K562 (cell line): ENCODE data around the gene TIMP2. TPM values are rescaled to one million over a fixed set of nuclear protein-coding genes. Genes with fewer than 3 reads are reported as not detected.

Experiments
- MTA1 ChIP-seq: fragments of 450-650 bp; IDR thresholded peaks from 2 replicates; pipeline ENCODE4 v1.6.1; 2017; ENCODE audit warnings: borderline replicate concordance
- NFRKB ChIP-seq: fragments of 450-650 bp; IDR thresholded peaks from 2 replicates; pipeline ENCODE4 v1.6.1; 2016; ENCODE audit warnings: low read depth
- ZNF431 ChIP-seq: sonication (generic); formaldehyde crosslinking; IDR thresholded peaks from 2 replicates; pipeline ENCODE4 v1.8.0; 2022; ENCODE audit warnings: mild to moderate bottlenecking, missing genetic modification reagents
- ZNF583 ChIP-seq: fragments of 250-450 bp; sonication (Bioruptor Pico); IDR thresholded peaks from 2 replicates; pipeline ENCODE4 v1.4.0; 2020
- ZNF696 ChIP-seq: fragments of 250-450 bp; sonication (Bioruptor Pico); conservative IDR thresholded peaks from 2 replicates; pipeline ENCODE4 v1.4.0; 2020; ENCODE audit warnings: mild to moderate bottlenecking, moderate library complexity
- polyA plus RNA-seq, 8 experiments: library from polyadenylated mRNA; depleted of rRNA in 4 of 8; stranded (reverse) in 5 of 8; unstranded in 3 of 8; fragments of >200 nt; fragmentation: Nextera tagmentation in 2 of 8; fragmentation: Illumina TruSeq in 1 of 8; extraction: Ambion mirVana in 2 of 8; extraction: Trizol in 1 of 8; gene quantifications; 2 replicates each; pipeline versions ENCODE4 v1.2.1 to v1.2.3, GENCODE V29; 2011 to 2014; ENCODE audit warnings: inconsistent platforms in 1 of 8, missing spikeins in 1 of 8
- total RNA-seq, 7 experiments: library from RNA; depleted of rRNA in 6 of 7; stranded (reverse); fragments of >200 nt in 6 of 7; fragmentation: Illumina TruSeq in 2 of 7; extraction: Trizol in 2 of 7; gene quantifications; 2 replicates each; pipeline versions ENCODE4 v1.2.1 to v1.2.3, GENCODE V29; 2011 to 2021; ENCODE audit warnings: low replicate concordance in 1 of 7
- TF ChIP-seq, protein P1 (sequence below), 2 experiments: fragments of 450-650 bp; formaldehyde crosslinking in 1 of 2; IDR thresholded peaks; 2 replicates each; pipeline versions ENCODE4 v1.4.0 to v1.6.1; 2014 to 2020; ENCODE audit warnings: mild to moderate bottlenecking in 2 of 2, borderline replicate concordance in 1 of 2, low read depth in 1 of 2
- TF ChIP-seq, protein P2 (sequence below): sonication (generic); formaldehyde crosslinking; IDR thresholded peaks from 2 replicates; pipeline ENCODE4 v1.8.1; 2023; ENCODE audit warnings: mild to moderate bottlenecking, missing genetic modification reagents

TIMP2 gene
- total and polyA plus RNA-seq, 9 of the 15 experiments (the other 6 are each of a cell fraction or from before 2014, with no cell fraction given), result 0.55 TPM; not detected in 8

DNA sequence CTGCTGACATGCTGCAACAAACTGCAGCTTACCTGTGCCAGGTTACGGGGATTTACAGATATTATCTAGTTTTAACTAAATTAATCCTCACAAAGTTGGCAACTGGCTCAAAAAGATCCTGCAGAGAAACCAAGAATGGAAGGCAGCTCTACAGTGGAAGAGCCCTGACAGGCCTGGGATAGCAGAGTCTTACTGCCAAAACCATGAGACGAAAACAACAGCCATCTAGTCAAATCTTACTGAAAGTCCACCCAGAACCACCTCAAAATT lies 92.7 kb downstream of the TIMP2 start (continued):
- TF ChIP-seq, protein P1, sequence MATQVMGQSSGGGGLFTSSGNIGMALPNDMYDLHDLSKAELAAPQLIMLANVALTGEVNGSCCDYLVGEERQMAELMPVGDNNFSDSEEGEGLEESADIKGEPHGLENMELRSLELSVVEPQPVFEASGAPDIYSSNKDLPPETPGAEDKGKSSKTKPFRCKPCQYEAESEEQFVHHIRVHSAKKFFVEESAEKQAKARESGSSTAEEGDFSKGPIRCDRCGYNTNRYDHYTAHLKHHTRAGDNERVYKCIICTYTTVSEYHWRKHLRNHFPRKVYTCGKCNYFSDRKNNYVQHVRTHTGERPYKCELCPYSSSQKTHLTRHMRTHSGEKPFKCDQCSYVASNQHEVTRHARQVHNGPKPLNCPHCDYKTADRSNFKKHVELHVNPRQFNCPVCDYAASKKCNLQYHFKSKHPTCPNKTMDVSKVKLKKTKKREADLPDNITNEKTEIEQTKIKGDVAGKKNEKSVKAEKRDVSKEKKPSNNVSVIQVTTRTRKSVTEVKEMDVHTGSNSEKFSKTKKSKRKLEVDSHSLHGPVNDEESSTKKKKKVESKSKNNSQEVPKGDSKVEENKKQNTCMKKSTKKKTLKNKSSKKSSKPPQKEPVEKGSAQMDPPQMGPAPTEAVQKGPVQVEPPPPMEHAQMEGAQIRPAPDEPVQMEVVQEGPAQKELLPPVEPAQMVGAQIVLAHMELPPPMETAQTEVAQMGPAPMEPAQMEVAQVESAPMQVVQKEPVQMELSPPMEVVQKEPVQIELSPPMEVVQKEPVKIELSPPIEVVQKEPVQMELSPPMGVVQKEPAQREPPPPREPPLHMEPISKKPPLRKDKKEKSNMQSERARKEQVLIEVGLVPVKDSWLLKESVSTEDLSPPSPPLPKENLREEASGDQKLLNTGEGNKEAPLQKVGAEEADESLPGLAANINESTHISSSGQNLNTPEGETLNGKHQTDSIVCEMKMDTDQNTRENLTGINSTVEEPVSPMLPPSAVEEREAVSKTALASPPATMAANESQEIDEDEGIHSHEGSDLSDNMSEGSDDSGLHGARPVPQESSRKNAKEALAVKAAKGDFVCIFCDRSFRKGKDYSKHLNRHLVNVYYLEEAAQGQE (IDR thresholded peaks at IDR 0.05; ENCODE audit: borderline replicate concordance), result no peak
- TF ChIP-seq, protein P1 (CRISPR knock-in tag; IDR thresholded peaks at IDR 0.05; ENCODE audit: low read depth), result no peak
- TF ChIP-seq ZNF696 (no peak), ZNF431 (no peak), MTA1 (no peak), NFRKB (no peak), ZNF583 (no peak)
- TF ChIP-seq, protein P2, sequence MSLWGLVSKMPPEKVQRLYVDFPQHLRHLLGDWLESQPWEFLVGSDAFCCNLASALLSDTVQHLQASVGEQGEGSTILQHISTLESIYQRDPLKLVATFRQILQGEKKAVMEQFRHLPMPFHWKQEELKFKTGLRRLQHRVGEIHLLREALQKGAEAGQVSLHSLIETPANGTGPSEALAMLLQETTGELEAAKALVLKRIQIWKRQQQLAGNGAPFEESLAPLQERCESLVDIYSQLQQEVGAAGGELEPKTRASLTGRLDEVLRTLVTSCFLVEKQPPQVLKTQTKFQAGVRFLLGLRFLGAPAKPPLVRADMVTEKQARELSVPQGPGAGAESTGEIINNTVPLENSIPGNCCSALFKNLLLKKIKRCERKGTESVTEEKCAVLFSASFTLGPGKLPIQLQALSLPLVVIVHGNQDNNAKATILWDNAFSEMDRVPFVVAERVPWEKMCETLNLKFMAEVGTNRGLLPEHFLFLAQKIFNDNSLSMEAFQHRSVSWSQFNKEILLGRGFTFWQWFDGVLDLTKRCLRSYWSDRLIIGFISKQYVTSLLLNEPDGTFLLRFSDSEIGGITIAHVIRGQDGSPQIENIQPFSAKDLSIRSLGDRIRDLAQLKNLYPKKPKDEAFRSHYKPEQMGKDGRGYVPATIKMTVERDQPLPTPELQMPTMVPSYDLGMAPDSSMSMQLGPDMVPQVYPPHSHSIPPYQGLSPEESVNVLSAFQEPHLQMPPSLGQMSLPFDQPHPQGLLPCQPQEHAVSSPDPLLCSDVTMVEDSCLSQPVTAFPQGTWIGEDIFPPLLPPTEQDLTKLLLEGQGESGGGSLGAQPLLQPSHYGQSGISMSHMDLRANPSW (CRISPR knock-in tag), result no peak
- TF ChIP-seq, all 486 proteins: peak for 0
